Heart left ventricle (tissue), 13 donors: Measurements from ENCODE around the gene TRIM8.

Experiments
- POLR2A ChIP-seq, 2 donors: fragments of 450-650 bp; IDR thresholded peaks; one replicate each; pipeline ENCODE4 v1.6.1; 2017; ENCODE audit warnings: antibody characterized with exemption in 2 of 2, mild to moderate bottlenecking in 2 of 2, moderate library complexity in 2 of 2
- TF ChIP-seq, protein P1 (sequence below), 12 donors: fragments of 200-600 bp; sonication (generic) in 4 of 12; IDR thresholded peaks; one replicate each; pipeline versions ENCODE4 v1.5.0 to v1.8.0; 2018 to 2022; ENCODE audit warnings: antibody characterized with exemption in 12 of 12, mild to moderate bottlenecking in 5 of 12
- donor health status: ischemic (EF 13 %, LVEDD 7.1; RV severe dilation, severe dysfunction).
- donor health status: DM: no; HTN: yes; CAD: no.
- donor health status: DM: no; HTN: no; CAD: no.
- donor health status: ischemic (EF 25% LVEDD 6.9; RV normal size, moderate dysfunction).
- donor health status: ischemic (EF 25% LVEDD 5.7; RV mildly dilated, moderate dysfunction).
- donor health status: ischemic (EF 35%, LVEDD 5.7; RV mildly dilated, moderate dysfunction).
- donor health status: nonischemic (EF 11% LVEDD 7.7; RV severe dilation, severe dysfunction).
- donor health status: DM: yes; HTN: yes; CAD: no.
- donor health status: PGD.
- donor health status: ischemic (EF 29% LVEDD 5.4; RV normal size, mild dysfunction).
- donor health status: nonischemic (EF 23%, LVEDD 6.1; RV moderate dilation, normal function).

DNA sequence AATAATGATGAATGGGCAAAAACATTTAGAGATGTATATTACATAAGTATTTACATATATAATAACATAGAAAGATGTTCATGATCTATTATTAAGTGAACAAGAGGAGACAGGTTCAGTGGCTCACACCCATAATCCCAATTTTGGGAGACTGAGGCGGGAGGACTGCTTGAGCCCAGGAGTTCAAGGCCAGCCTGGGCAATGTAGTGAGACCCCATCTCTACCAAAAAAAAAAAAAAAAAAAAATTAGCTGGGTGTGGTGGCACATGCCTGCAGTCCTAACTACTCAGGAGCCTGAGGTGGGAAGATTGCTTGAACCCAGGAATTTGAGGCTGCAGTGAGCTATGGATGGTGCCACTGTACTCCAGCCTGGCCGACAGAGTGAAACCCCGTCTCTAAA, 57.5 kb downstream of the TRIM8 start:
- TF ChIP-seq, protein P1, sequence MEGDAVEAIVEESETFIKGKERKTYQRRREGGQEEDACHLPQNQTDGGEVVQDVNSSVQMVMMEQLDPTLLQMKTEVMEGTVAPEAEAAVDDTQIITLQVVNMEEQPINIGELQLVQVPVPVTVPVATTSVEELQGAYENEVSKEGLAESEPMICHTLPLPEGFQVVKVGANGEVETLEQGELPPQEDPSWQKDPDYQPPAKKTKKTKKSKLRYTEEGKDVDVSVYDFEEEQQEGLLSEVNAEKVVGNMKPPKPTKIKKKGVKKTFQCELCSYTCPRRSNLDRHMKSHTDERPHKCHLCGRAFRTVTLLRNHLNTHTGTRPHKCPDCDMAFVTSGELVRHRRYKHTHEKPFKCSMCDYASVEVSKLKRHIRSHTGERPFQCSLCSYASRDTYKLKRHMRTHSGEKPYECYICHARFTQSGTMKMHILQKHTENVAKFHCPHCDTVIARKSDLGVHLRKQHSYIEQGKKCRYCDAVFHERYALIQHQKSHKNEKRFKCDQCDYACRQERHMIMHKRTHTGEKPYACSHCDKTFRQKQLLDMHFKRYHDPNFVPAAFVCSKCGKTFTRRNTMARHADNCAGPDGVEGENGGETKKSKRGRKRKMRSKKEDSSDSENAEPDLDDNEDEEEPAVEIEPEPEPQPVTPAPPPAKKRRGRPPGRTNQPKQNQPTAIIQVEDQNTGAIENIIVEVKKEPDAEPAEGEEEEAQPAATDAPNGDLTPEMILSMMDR (IDR thresholded peaks at IDR 0.05), result no peak
- TF ChIP-seq POLR2A (IDR thresholded peaks at IDR 0.05), result no peak
